Central memory CD8-positive, alpha-beta T cell (primary cell): ENCODE results near the gene DPEP1.

ENCODE experiments used
- ATAC-seq: fragments of 150-1000 bp; cut with Tn5 transposase; replicated peaks from 2 replicates; pipeline ENCODE4 v1.10.0; 2022; ENCODE audit warnings: mild to moderate bottlenecking, moderate FRiP score, moderate number of reproducible peaks; ENCODE audit not compliant: poor library complexity, severe bottlenecking; ENCODE audit errors: extremely low read depth
- DNase-seq, 2 donors: peaks; one replicate each; pipeline ENCODE4 v3.0.0; 2021; ENCODE audit warnings: low spot score in 2 of 2
- H3K27ac Mint-ChIP-seq: one replicate; pipeline ENCODE4 v1.8.0; 2022; ENCODE audit warnings: low read depth, mild to moderate bottlenecking, moderate library complexity, mixed read lengths
- H3K27me3 Mint-ChIP-seq: one replicate; pipeline ENCODE4 v1.8.0; 2022; ENCODE audit warnings: mixed read lengths
- H3K36me3 Mint-ChIP-seq: one replicate; pipeline ENCODE4 v1.8.0; 2022; ENCODE audit warnings: mild to moderate bottlenecking, moderate library complexity, mixed read lengths; ENCODE audit not compliant: insufficient read depth
- H3K4me1 Mint-ChIP-seq: one replicate; pipeline ENCODE4 v1.8.0; 2022; ENCODE audit warnings: mixed read lengths
- H3K4me3 Mint-ChIP-seq: one replicate; pipeline ENCODE4 v1.8.0; 2022; ENCODE audit warnings: mild to moderate bottlenecking, moderate library complexity, mixed read lengths
- H3K9me3 Mint-ChIP-seq: one replicate; pipeline ENCODE4 v1.8.0; 2022; ENCODE audit warnings: mixed read lengths

DPEP1 gene

DNA sequence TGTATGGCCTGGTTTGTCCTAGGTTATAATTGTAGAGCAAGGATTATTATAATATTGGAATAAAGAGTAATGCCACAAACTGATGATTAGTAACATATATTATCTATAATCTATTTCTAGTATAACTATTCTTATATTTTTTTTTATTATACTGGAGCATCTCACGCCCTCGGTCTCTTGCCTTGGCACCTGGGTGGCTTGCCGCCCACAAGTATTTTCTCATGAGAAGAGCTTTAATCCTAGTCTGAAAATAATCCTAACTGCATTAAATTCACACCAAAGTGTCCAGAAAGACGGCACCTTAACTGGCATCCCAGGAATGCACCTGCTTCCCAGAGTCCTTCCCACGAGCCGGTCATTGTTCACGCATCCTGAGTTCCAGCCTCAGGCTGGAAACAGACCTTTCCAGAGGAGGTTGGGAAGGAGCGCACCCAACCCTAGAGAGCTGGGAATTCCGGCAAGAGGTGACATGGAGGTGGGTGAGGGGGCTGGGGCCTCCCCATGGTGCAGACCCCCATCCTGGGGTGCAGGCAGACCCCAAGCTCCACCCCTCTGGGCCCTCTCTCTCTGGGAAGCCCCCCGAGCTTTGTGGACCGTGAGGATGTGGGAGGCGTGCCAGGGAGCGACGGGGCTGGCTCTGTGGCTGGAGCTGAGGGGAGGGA is 28.1 kb downstream of the DPEP1 start:
- Mint-ChIP-seq H3K4me3 (peak overlapping the region; percentile 70), H3K4me1 (peaks cover 11% of the 10 kb centered on the region), H3K27ac (peak overlapping the region; percentile 69), H3K9me3 (no peaks in the 10 kb centered on the region), H3K36me3 (peaks cover 21% of the 10 kb centered on the region), H3K27me3 (no peaks in the 10 kb centered on the region)
- DNase-seq: no peak
- no peak for ATAC-seq

- H3K27me3 Mint-ChIP-seq: no peaks in the 10 kb centered on the region
- H3K36me3 Mint-ChIP-seq: peaks cover 24% of the 10 kb centered on the region
- H3K9me3 Mint-ChIP-seq: no peaks in the 10 kb centered on the region
- no peak for DNase-seq
- no peak overlapping the region for H3K27ac Mint-ChIP-seq
- no peak for ATAC-seq
- H3K4me1 Mint-ChIP-seq: peaks cover 11% of the 10 kb centered on the region
- no peak overlapping the region for H3K4me3 Mint-ChIP-seq
Measured at GRCh38 chr16:89642574-89642973, 29.1 kb downstream of the DPEP1 start.

DNA sequence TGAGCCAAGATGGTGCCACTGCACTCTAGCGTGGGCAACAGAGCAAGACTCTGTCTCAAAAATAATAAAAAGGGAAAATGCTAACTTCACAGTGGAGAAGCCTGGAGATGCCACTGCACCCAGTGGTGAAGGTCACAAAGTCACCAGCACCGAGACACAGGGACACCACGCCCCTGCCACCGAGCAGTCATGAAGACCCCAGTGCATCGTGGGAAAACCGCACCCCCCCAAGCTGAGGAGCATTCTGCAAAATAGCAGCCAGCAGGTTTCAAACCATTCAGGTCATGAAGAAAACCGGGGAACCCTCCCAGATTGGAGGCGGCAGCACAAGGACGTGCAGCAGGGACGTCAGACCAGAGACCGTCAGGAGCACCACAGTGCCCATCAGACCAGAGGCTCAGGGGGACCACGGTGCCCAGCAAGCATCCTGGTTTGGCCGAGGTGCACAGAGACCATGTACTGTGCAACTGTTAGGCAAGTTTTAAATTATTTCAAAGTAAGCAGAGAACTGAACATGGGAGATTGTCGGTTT is 30.4 kb downstream of the DPEP1 start:
- Mint-ChIP-seq H3K27me3 (no peaks in the 10 kb centered on the region), H3K27ac (no peak overlapping the region), H3K4me1 (peaks cover 11% of the 10 kb centered on the region), H3K9me3 (no peaks in the 10 kb centered on the region), H3K4me3 (no peak overlapping the region), H3K36me3 (peaks cover 30% of the 10 kb centered on the region)
- ATAC-seq (no peak), DNase-seq (no peak)

- H3K27ac Mint-ChIP-seq: peak overlapping the region; percentile 25
- peaks cover 34% of the 10 kb centered on the region for H3K36me3 Mint-ChIP-seq
- DNase-seq (no peak), ATAC-seq (no peak)
- H3K9me3 Mint-ChIP-seq: no peaks in the 10 kb centered on the region
- peaks cover 11% of the 10 kb centered on the region for H3K4me1 Mint-ChIP-seq
- H3K4me3 Mint-ChIP-seq: no peak overlapping the region
- no peaks in the 10 kb centered on the region for H3K27me3 Mint-ChIP-seq
Measured at GRCh38 chr16:89645122-89645521, 31.7 kb downstream of the DPEP1 start.

GRCh38 chr16:89646270-89646669 is 32.8 kb downstream of the DPEP1 start:
- H3K9me3 Mint-ChIP-seq: no peaks in the 10 kb centered on the region
- no peak overlapping the region for H3K27ac Mint-ChIP-seq
- H3K4me3 Mint-ChIP-seq: no peak overlapping the region

GRCh38 chr16:89646906-89647305 is 33.5 kb downstream of the DPEP1 start:
- no peak overlapping the region for H3K4me3 Mint-ChIP-seq
- H3K36me3 Mint-ChIP-seq: peaks cover 39% of the 10 kb centered on the region
- DNase-seq (no peak), ATAC-seq (no peak)
- H3K27ac Mint-ChIP-seq: no peak overlapping the region
- no peaks in the 10 kb centered on the region for H3K4me1 Mint-ChIP-seq
- H3K27me3 Mint-ChIP-seq: no peaks in the 10 kb centered on the region
- H3K9me3 Mint-ChIP-seq: no peaks in the 10 kb centered on the region

More at GRCh38 chr16:89646270-89646669, 32.8 kb downstream of the DPEP1 start:
- Mint-ChIP-seq H3K27me3 (no peaks in the 10 kb centered on the region), H3K4me1 (peaks cover 3% of the 10 kb centered on the region), H3K36me3 (peaks cover 39% of the 10 kb centered on the region)
- no peak for ATAC-seq
- no peak for DNase-seq

DNA sequence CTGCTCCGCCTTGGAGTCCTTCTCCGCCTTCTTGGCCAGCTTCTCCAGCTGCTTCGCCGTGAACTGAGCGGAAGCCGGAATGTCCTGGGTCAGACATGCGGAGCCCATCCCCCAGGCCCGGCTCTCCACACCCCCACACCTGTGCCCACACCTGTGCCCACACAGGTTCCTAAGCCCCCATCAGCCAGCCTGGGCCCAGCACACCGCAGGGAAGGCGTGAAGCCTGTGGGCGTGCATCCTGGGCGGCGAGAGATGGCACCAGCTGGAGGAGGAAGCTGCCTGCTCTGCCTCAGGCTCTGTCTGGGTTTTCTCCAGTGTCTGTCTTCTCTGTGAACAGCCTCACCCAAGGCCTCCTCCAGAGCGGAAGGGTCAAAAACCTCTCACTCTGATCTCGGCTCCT is 38.1 kb downstream of the DPEP1 start:
- Mint-ChIP-seq H3K4me1 (peaks cover 12% of the 10 kb centered on the region), H3K36me3 (peaks cover 37% of the 10 kb centered on the region), H3K4me3 (no peak overlapping the region), H3K9me3 (no peaks in the 10 kb centered on the region), H3K27ac (no peak overlapping the region), H3K27me3 (no peaks in the 10 kb centered on the region)
- ATAC-seq (no peak), DNase-seq (no peak)

- ATAC-seq (no peak), DNase-seq (no peak)
- Mint-ChIP-seq H3K36me3 (peaks cover 33% of the 10 kb centered on the region), H3K27ac (peak overlapping the region; percentile 46), H3K4me3 (no peak overlapping the region), H3K27me3 (no peaks in the 10 kb centered on the region), H3K4me1 (peaks cover 22% of the 10 kb centered on the region), H3K9me3 (no peaks in the 10 kb centered on the region)
Measured at GRCh38 chr16:89653656-89654295, 40.3 kb downstream of the DPEP1 start.

DNA sequence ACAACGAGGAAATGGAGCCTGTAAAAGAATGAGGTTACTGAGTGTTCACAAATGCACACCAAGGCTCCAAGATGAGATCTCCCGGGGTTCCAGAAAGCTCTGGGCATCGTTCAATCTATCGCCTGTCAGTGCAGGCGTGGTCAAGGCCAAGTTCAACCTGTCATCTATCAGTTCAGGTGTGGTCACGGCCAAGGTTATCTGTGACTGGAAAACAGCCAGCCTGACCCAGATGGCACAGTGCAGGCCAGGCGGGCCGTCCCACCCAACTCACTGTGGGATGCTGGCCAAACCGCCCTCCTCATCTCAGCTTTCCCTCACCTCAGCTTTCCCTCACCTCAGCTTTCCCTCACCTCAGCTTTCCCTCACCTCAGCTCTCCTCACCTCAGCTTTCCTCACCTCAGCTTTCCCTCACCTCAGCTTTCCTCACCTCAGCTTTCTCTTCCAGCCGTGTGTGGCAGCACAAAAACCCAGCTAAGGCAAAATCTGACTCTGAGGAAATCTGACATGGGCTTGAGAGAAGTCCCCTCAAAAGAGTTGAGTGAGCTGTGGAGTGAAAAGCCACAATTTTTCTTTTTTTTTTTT is 41.7 kb downstream of the DPEP1 start:
- H3K4me3 Mint-ChIP-seq: peak overlapping the region; percentile 84
- H3K9me3 Mint-ChIP-seq: no peaks in the 10 kb centered on the region
- H3K27ac Mint-ChIP-seq: no peak overlapping the region
- ATAC-seq (no peak), DNase-seq (no peak)
- no peaks in the 10 kb centered on the region for H3K27me3 Mint-ChIP-seq
- peaks cover 24% of the 10 kb centered on the region for H3K4me1 Mint-ChIP-seq
- H3K36me3 Mint-ChIP-seq: peaks cover 26% of the 10 kb centered on the region

DNA sequence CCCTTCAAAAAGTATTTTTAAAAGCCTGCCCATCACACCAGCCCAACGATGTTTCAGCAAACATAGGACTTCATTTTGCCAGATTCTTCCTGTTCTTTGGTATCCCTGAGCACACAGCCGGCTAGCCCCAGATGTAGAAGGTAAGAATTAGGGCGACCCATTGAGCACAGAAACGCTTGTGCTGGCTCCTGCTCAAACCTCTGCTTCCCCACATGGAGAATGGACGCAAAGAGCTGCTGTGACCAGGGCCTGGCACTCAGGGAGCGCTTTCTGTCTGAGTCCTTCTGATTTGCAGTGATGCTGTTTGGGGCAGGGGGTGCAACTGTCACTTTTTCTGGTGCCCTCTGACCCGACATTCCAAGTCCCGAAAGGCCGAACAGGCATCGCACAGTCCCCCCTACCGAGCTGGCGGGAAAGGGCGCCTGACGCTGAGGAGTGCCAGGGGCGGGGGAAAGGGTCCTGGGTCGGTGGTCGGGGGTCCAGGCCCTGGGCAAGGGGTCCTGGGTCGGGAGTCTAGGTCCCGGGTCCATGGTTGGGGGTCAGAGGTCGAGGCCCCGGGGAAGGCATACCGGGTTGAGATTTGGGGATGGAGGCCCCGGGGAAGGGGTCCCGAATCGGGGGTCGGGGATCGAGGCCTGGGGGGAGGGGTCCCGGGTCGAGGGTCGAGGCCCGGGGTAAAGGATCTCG is 43.1 kb downstream of the DPEP1 start:
- Mint-ChIP-seq H3K4me1 (peaks cover 24% of the 10 kb centered on the region), H3K27ac (peak overlapping the region; percentile 89), H3K9me3 (no peaks in the 10 kb centered on the region), H3K4me3 (peak overlapping the region; percentile 84), H3K36me3 (peaks cover 23% of the 10 kb centered on the region), H3K27me3 (no peaks in the 10 kb centered on the region)
- no peak for DNase-seq
- no peak for ATAC-seq

GRCh38 chr16:89657442-89658220 is 44.2 kb downstream of the DPEP1 start, which contains the start of the genes CHMP1A and SPATA33:
Gene CHMP1A (minus strand): TSS chr16:89657708. CDS start chr16:89657588, 120 bp downstream.
Gene SPATA33 (plus strand): TSS chr16:89657836. CDS start chr16:89657912, 76 bp downstream.
- peak; percentile 90 to 91 for DNase-seq
- Mint-ChIP-seq H3K4me1 (peaks cover 24% of the 10 kb centered on the region), H3K36me3 (peaks cover 25% of the 10 kb centered on the region), H3K4me3 (peak within 1 kb of the TSS; percentile 84), H3K27ac (peak within 1 kb of the TSS; percentile 89), H3K27me3 (no peaks in the 10 kb centered on the region), H3K9me3 (no peaks in the 10 kb centered on the region)
- peak; percentile 91 for ATAC-seq
